Activated CD8-positive, alpha-beta memory T cell treated with anti-CD3 and anti-CD28 coated beads, Interleukin-2, amount 10 ng/mL, durations not matched to agents 7 days and 5 days (primary cell): ENCODE measurements around the gene FAM193A. TPM values are rescaled to one million over a fixed set of nuclear protein-coding genes. Genes with fewer than 3 reads are reported as not detected.

Experiments
- ATAC-seq: fragments of 150-1000 bp; cut with Tn5 transposase; one replicate; pipeline ENCODE4 v1.10.0; 2021; ENCODE audit warnings: moderate library complexity
- CTCF ChIA-PET: fragments of 350-600 bp; sonication (Branson Sonifier 250); formaldehyde crosslinking; loops from one replicate; lab custom pipeline; 2021; ENCODE audit warnings: antibody characterized with exemption; lab: Charles Lee
- DNase-seq: peaks from one replicate; pipeline ENCODE4 v3.0.0-alpha.2; 2020
- H3K27ac Mint-ChIP-seq: one replicate; pipeline ENCODE4 v1.8.0; 2021; ENCODE audit warnings: mild to moderate bottlenecking, mixed read lengths
- H3K27me3 Mint-ChIP-seq: one replicate; pipeline ENCODE4 v1.8.0; 2021; ENCODE audit warnings: mixed read lengths
- H3K36me3 Mint-ChIP-seq: one replicate; pipeline ENCODE4 v1.8.0; 2021; ENCODE audit warnings: mild to moderate bottlenecking, mixed read lengths
- H3K4me1 Mint-ChIP-seq: one replicate; pipeline ENCODE4 v1.8.0; 2021; ENCODE audit warnings: mixed read lengths
- H3K4me3 Mint-ChIP-seq: one replicate; pipeline ENCODE4 v1.8.0; 2021; ENCODE audit warnings: mild to moderate bottlenecking, moderate library complexity, mixed read lengths
- H3K9me3 Mint-ChIP-seq: one replicate; pipeline ENCODE4 v1.8.0; 2022; ENCODE audit warnings: low read depth, mixed read lengths
- total RNA-seq, 2 experiments: library from RNA; stranded (reverse); gene quantifications; one replicate each; pipeline ENCODE4 v1.2.3, GENCODE V29; 2021

FAM193A gene
- total RNA-seq, 2 experiments from 2014 or later, result 30.0 to 37.9 TPM

GRCh38 chr4:2570551-2571222, 34.2 kb downstream of the FAM193A start:
- peaks cover 41% of the 10 kb centered on the region for H3K4me1 Mint-ChIP-seq
- CTCF ChIA-PET, result interaction anchor here (1.3 kb wide), 1 partner anchor 14 kb away, joined by 3 read pairs; no protein-coding TSS in a partner anchor
- no peaks in the 10 kb centered on the region for H3K27me3 Mint-ChIP-seq
- peak overlapping the region; percentile 40 for H3K27ac Mint-ChIP-seq
- H3K9me3 Mint-ChIP-seq, result no peaks in the 10 kb centered on the region
- DNase-seq (peak; percentile 88), ATAC-seq (peak; percentile 99)
- H3K36me3 Mint-ChIP-seq, result peaks cover 12% of the 10 kb centered on the region
- H3K4me3 Mint-ChIP-seq, result peak overlapping the region; percentile 3

GRCh38 chr4:2572076-2572475, 35.6 kb downstream of the FAM193A start:
- CTCF ChIA-PET, result no interaction called here
- Mint-ChIP-seq H3K27ac (no peak overlapping the region), H3K4me1 (peaks cover 41% of the 10 kb centered on the region), H3K4me3 (no peak overlapping the region), H3K36me3 (peaks cover 13% of the 10 kb centered on the region), H3K27me3 (no peaks in the 10 kb centered on the region), H3K9me3 (no peaks in the 10 kb centered on the region)
- no peak for DNase-seq
- ATAC-seq, result no peak

DNA sequence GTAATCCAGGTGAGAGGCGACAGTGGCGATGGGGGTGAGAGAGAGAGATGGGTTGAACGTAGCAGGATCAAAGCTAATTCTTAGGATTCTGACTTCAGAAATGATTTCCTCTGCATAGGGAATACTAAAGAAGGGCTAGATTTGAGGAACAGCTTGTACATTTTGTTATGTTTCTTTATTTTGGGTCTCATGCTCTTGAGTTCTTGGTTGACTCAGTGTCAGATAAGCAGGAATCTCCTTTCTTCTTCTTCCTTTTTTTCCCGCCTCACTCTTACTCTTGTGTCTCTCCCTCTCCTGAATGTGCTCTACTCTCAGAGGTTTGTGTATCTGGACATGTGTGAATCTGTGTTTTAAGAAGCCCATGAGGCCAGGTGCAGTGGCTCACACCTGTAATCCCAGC, 36.4 kb downstream of the FAM193A start:
- no peak for ATAC-seq
- CTCF ChIA-PET, result interaction anchor here (0.9 kb wide), 1 partner anchor 35 kb away, joined by 3 read pairs; no protein-coding TSS in a partner anchor
- Mint-ChIP-seq H3K4me3 (no peak overlapping the region), H3K4me1 (peaks cover 38% of the 10 kb centered on the region), H3K9me3 (no peaks in the 10 kb centered on the region), H3K36me3 (peaks cover 13% of the 10 kb centered on the region), H3K27me3 (no peaks in the 10 kb centered on the region), H3K27ac (peak overlapping the region; percentile 18)
- no peak for DNase-seq

DNA sequence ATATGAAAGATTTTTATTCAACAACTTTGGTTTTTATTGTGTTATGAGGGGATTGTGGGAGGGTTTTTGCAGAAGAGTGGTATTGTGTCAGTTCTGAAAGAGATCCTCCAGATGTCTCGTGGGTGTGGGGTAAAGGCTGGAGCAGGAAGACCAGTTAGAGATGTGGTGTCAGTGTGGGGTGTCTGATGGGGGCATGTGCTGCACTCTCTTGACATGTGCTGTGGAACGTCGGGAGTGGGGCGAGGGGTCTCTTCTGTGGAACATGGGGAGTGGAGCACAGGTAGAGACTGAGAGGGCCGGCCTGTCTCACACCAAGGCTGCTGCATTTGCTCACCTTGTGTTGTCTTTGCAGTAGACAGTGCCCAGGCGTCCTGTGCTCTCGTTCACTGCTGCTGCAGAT, 37.6 kb downstream of the FAM193A start:
- CTCF ChIA-PET, result no interaction called here
- Mint-ChIP-seq H3K4me3 (no peak overlapping the region), H3K27me3 (no peaks in the 10 kb centered on the region), H3K9me3 (no peaks in the 10 kb centered on the region), H3K36me3 (peaks cover 11% of the 10 kb centered on the region), H3K27ac (no peak overlapping the region), H3K4me1 (peaks cover 33% of the 10 kb centered on the region)
- ATAC-seq (no peak), DNase-seq (no peak)

DNA sequence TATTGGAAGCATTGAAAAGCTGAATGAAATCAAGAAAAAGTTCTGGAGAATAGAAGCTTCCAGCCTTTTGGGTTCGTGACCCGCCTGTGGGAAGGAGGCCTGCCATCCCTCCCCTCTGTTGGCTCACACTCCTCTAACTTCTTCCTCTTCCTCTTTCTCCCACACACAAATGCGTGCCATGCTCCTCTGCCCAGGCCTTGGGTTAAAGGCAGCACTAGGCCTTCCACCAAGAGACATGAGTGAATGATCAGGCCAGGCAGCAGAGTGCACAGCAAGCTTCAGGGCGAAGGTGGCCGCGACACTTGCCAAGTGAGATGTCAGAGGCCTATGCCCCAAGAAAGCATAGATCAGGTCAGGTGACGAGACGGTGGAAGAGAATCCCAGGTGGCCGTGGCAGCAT, 38.4 kb downstream of the FAM193A start:
- H3K27ac Mint-ChIP-seq, result no peak overlapping the region
- ATAC-seq (no peak), DNase-seq (no peak)
- peaks cover 14% of the 10 kb centered on the region for H3K36me3 Mint-ChIP-seq
- no peaks in the 10 kb centered on the region for H3K9me3 Mint-ChIP-seq
- H3K27me3 Mint-ChIP-seq, result no peaks in the 10 kb centered on the region
- H3K4me1 Mint-ChIP-seq, result peaks cover 29% of the 10 kb centered on the region
- H3K4me3 Mint-ChIP-seq, result no peak overlapping the region
- CTCF ChIA-PET, result no interaction called here

- Mint-ChIP-seq H3K9me3 (no peaks in the 10 kb centered on the region), H3K27me3 (no peaks in the 10 kb centered on the region), H3K27ac (no peak overlapping the region), H3K4me1 (peaks cover 15% of the 10 kb centered on the region), H3K4me3 (no peak overlapping the region), H3K36me3 (peaks cover 22% of the 10 kb centered on the region)
- DNase-seq (no peak), ATAC-seq (no peak)
- CTCF ChIA-PET, result no interaction called here
These were observed 39.8 kb downstream of the FAM193A start for GRCh38 chr4:2576290-2576689.

GRCh38 chr4:2578106-2578505, 41.7 kb downstream of the FAM193A start:
- no peaks in the 10 kb centered on the region for H3K9me3 Mint-ChIP-seq
- ATAC-seq, result no peak

GRCh38 chr4:2579910-2580309, 43.5 kb downstream of the FAM193A start:
- Mint-ChIP-seq H3K4me3 (no peak overlapping the region), H3K36me3 (peaks cover 21% of the 10 kb centered on the region), H3K27me3 (no peaks in the 10 kb centered on the region), H3K27ac (no peak overlapping the region), H3K9me3 (no peaks in the 10 kb centered on the region), H3K4me1 (peaks cover 7% of the 10 kb centered on the region)
- ATAC-seq (no peak), DNase-seq (no peak)
- CTCF ChIA-PET, result no interaction called here

More at GRCh38 chr4:2578106-2578505, 41.7 kb downstream of the FAM193A start:
- no peak overlapping the region for H3K4me3 Mint-ChIP-seq
- H3K27ac Mint-ChIP-seq, result no peak overlapping the region
- no peaks in the 10 kb centered on the region for H3K27me3 Mint-ChIP-seq
- peaks cover 22% of the 10 kb centered on the region for H3K36me3 Mint-ChIP-seq
- no peak for DNase-seq
- CTCF ChIA-PET, result no interaction called here
- peaks cover 11% of the 10 kb centered on the region for H3K4me1 Mint-ChIP-seq

GRCh38 chr4:2583092-2583491, 46.6 kb downstream of the FAM193A start:
- peaks cover 15% of the 10 kb centered on the region for H3K36me3 Mint-ChIP-seq
- H3K4me1 Mint-ChIP-seq, result peaks cover 10% of the 10 kb centered on the region
- no peak for DNase-seq
- no peak overlapping the region for H3K4me3 Mint-ChIP-seq
- ATAC-seq, result no peak
- H3K27me3 Mint-ChIP-seq, result no peaks in the 10 kb centered on the region
- H3K27ac Mint-ChIP-seq, result no peak overlapping the region
- H3K9me3 Mint-ChIP-seq, result no peaks in the 10 kb centered on the region
- CTCF ChIA-PET, result no interaction called here

DNA sequence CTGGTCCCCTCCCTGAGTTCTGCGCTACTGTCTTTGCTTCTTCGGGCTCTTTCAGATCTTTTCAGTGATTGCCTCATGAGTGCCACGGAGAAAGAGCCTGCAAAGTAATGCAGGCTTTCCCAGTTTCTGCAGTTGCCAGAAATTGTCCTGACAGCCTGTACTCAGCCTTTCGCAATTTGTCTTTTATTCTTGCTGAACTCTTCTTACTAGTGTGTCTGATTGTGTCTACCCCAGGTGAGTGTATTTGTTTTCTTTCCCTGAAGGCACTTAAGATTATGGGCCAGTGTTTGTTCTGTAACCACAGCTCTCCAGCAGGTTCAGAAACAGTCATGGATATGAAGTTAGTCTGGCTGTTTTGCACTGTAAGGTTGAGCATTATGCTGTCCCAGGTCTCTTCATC, 47.1 kb downstream of the FAM193A start:
- H3K27me3 Mint-ChIP-seq, result no peaks in the 10 kb centered on the region
- peaks cover 15% of the 10 kb centered on the region for H3K36me3 Mint-ChIP-seq
- no peak overlapping the region for H3K27ac Mint-ChIP-seq
- DNase-seq (no peak), ATAC-seq (no peak)
- CTCF ChIA-PET, result no interaction called here
- no peaks in the 10 kb centered on the region for H3K9me3 Mint-ChIP-seq
- H3K4me1 Mint-ChIP-seq, result peaks cover 11% of the 10 kb centered on the region
- no peak overlapping the region for H3K4me3 Mint-ChIP-seq

DNA sequence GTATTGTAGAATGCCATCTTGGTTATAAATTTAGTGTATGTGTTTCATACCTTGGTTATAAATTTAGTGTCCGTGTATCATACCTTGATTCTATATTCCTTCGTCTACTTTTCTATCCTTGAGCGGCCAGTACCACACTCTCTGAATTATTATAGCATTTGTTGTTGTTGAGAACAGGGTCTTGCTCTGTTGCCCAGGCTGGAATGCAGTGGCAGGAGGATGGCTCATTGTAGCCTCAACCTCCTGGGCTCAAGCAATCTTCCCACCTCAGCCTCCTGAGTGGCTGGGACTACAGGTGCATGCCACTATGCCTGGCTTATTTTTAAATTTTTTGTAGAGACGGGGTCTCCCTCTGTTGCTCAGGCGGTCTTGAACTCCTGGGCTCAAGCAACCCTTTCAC, 50.1 kb downstream of the FAM193A start:
- Mint-ChIP-seq H3K36me3 (no peaks in the 10 kb centered on the region), H3K27ac (no peak overlapping the region), H3K4me1 (peaks cover 25% of the 10 kb centered on the region), H3K4me3 (no peak overlapping the region), H3K9me3 (no peaks in the 10 kb centered on the region), H3K27me3 (no peaks in the 10 kb centered on the region)
- CTCF ChIA-PET, result no interaction called here
- DNase-seq, result no peak
- ATAC-seq, result no peak

DNA sequence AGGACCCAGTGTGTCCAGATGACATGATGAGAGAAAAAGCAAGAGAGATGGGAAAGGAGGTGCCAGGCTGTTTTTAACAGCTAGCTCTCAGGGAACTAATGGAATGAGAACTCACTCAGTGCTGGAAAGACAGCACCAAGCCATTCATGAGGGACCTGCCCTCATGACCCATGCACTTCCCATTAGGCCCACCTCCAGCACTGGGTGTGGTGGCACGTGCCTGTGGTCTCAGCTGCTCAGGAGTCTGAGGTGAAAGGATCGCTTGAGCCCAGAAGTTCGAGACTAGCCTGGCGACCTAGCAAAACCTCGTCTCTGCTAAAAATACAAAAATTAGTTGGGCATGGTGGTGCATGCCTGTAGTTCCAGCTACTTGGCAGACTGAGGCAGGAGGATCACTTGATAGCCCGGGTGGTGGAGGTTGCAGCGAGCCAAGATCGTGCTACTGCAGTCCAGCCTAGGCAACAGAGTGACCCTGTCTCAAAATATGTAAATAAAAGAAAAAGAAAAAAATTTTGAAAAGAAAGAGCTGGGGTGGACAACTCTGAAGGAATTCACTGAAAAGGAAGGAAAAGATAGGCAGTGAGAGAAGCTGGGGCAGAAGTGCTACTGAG, 50.9 kb downstream of the FAM193A start:
- Mint-ChIP-seq H3K27ac (no peak overlapping the region), H3K36me3 (no peaks in the 10 kb centered on the region), H3K4me3 (no peak overlapping the region), H3K4me1 (peaks cover 22% of the 10 kb centered on the region), H3K9me3 (no peaks in the 10 kb centered on the region), H3K27me3 (no peaks in the 10 kb centered on the region)
- no peak for ATAC-seq
- no peak for DNase-seq
- CTCF ChIA-PET, result no interaction called here

DNA sequence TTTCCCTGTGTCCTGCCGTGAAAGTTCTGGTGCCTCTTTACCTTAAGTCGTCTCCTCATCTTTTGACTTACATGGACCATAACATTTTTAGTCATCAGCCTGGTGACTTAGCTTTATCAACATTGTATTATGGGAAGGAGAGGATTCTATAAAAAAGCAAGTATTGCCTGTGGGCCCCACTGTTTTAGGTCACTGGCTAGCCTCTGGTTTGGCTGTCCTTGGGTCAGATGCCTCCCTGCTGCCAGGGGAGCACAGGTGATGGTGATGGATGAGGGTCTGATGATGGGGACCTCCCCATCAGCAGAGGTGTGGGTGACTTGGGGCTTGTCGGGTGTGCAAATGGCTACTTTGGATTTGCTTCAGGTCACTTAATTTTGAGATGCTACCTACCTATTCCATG, 51.8 kb downstream of the FAM193A start:
- DNase-seq, result no peak
- CTCF ChIA-PET, result no interaction called here

DNA sequence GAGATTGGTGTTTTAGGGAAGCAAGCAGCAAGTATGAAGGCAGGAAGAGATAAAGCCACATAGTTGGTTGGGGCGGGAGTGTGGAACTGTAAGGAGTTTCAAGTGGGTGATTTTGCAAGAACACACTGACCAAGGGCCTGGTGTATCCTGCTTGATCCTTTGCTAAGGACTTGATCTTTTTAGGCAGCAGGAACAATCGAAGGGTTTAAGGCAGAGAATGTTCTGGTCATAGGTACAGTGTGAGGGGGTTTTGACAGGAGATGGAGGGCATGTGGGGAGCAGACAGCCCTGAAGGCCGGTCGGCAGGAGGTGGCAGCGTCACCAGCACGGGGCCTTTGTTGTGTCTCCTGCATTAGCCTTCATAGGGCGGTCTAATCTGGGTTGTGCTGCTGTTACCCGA, 54.7 kb downstream of the FAM193A start:
- Mint-ChIP-seq H3K9me3 (no peaks in the 10 kb centered on the region), H3K27ac (no peak overlapping the region), H3K36me3 (no peaks in the 10 kb centered on the region), H3K4me3 (no peak overlapping the region), H3K4me1 (peaks cover 25% of the 10 kb centered on the region), H3K27me3 (no peaks in the 10 kb centered on the region)
- no peak for ATAC-seq
- DNase-seq, result no peak
- CTCF ChIA-PET, result no interaction called here

More for the DNA sequence above, 51.8 kb downstream of the FAM193A start:
- no peak for ATAC-seq
- no peaks in the 10 kb centered on the region for H3K27me3 Mint-ChIP-seq
- H3K36me3 Mint-ChIP-seq, result no peaks in the 10 kb centered on the region
- H3K27ac Mint-ChIP-seq, result no peak overlapping the region
- H3K9me3 Mint-ChIP-seq, result no peaks in the 10 kb centered on the region
- H3K4me3 Mint-ChIP-seq, result no peak overlapping the region
- H3K4me1 Mint-ChIP-seq, result peaks cover 19% of the 10 kb centered on the region
